Lung (tissue), 12 donors: Measurements from ENCODE around the gene BATF3. TPM values are rescaled to one million over a fixed set of nuclear protein-coding genes. Genes with fewer than 3 reads are reported as not detected.

Experiments
- ATAC-seq: fragments of 200-7000 bp; cut with Tn5 transposase; one replicate; pipeline ENCODE4 v1.9.1; 2020; ENCODE audit warnings: moderate number of reproducible peaks; ENCODE audit not compliant: insufficient read depth, low FRiP score
- DNase-seq, 3 donors: peaks; one replicate each; pipeline ENCODE4 v3.0.0-alpha.2; 2013 to 2017
- H3K27ac ChIP-seq, 2 donors: one replicate each; pipeline ENCODE4 v1.5.1; 2013; ENCODE audit warnings: mild to moderate bottlenecking in 2 of 2, moderate library complexity in 2 of 2, control low read depth in 1 of 2, inconsistent platforms in 1 of 2, low read depth in 1 of 2, low read length in 1 of 2
- H3K27me3 ChIP-seq, 3 donors: one replicate each; pipeline ENCODE4 v1.5.1; 2013; ENCODE audit warnings: low read length in 2 of 3; ENCODE audit not compliant: control insufficient read depth in 3 of 3, insufficient read depth in 3 of 3
- H3K36me3 ChIP-seq, 4 donors: one replicate each; pipeline ENCODE4 v1.5.1; 2013; ENCODE audit warnings: low read length in 4 of 4, mild to moderate bottlenecking in 1 of 4, moderate library complexity in 1 of 4; ENCODE audit not compliant: control insufficient read depth in 4 of 4, insufficient read depth in 4 of 4
- H3K4me1 ChIP-seq, 5 donors: one replicate each; pipeline ENCODE4 v1.5.1; 2013; ENCODE audit warnings: low read length in 5 of 5, mild to moderate bottlenecking in 2 of 5, moderate library complexity in 1 of 5; ENCODE audit not compliant: control insufficient read depth in 5 of 5, insufficient read depth in 5 of 5
- H3K4me3 ChIP-seq: one replicate; pipeline ENCODE4 v1.5.1; 2013; ENCODE audit warnings: mild to moderate bottlenecking, control low read depth, moderate library complexity
- H3K9ac ChIP-seq, 2 donors: one replicate each; pipeline ENCODE4 v1.5.1; 2013; ENCODE audit warnings: low read length in 2 of 2, control low read depth in 1 of 2; ENCODE audit not compliant: insufficient read depth in 1 of 2
- H3K9me3 ChIP-seq, 4 donors: one replicate each; pipeline ENCODE4 v1.5.1; 2013; ENCODE audit warnings: low read length in 3 of 4, mild to moderate bottlenecking in 1 of 4, moderate library complexity in 1 of 4; ENCODE audit not compliant: control insufficient read depth in 4 of 4, insufficient read depth in 3 of 4
- CTCF ChIP-seq: IDR thresholded peaks from 2 replicates; pipeline ENCODE4 v1.5.1; 2012; ENCODE audit warnings: mild to moderate bottlenecking; ENCODE audit errors: control extremely low read depth, extremely low read depth
- WGBS, 2 donors: extraction: QIAGEN DNeasy Blood & Tissue Kit; methylation state at CpG; one replicate each; pipeline ENCODE4 v1.1.7; 2013; 5-methylcytosine and 5-hydroxymethylcytosine counted together
- polyA plus RNA-seq, 2 donors: library from polyadenylated mRNA; stranded (reverse); fragments of 200-250 nt; gene quantifications; one replicate each; pipeline ENCODE4 v1.2.1, GENCODE V29; 2013
- total RNA-seq, 2 donors: library from RNA; depleted of rRNA in 1 of 2; stranded (reverse); fragments of >200 nt in 1 of 2; gene quantifications; one replicate each; pipeline ENCODE4 v1.2.1, GENCODE V29; 2014 to 2021
- donor health status: control.
- donor health status: control.
- donor health status: Bipolar disorder and iron deficiency.
- donor health status: healthy.
- donor health status: DM: yes; HTN: yes; CAD: no.

Gene BATF3
- total and polyA plus RNA-seq, 4 donors = 2.4 to 24.6 (median 10.1) TPM

- H3K4me1 ChIP-seq = peaks cover 0 to 16% (median 8%) of the 10 kb centered on the region in 5 donors
- no peaks in the 10 kb centered on the region for H3K9me3 ChIP-seq
- H3K9ac ChIP-seq = no peak overlapping the region
- 73 to 77% methylated on average over 3 of the region's 3 CpGs for WGBS, 2 donors
- DNase-seq (no peak), ATAC-seq (no peak)
- no peak overlapping the region for H3K27ac ChIP-seq
- H3K36me3 ChIP-seq = peaks cover 0 to 4% (median 0%) of the 10 kb centered on the region in 4 donors
- TF ChIP-seq CTCF = no peak
- no peaks in the 10 kb centered on the region for H3K27me3 ChIP-seq
- no peak overlapping the region for H3K4me3 ChIP-seq
Measured at GRCh38 chr1:212686069-212686468, 13.6 kb downstream of the BATF3 start.

GRCh38 chr1:212685429-212685828, 14.2 kb downstream of the BATF3 start:
- no peak overlapping the region for H3K27ac ChIP-seq
- 60 to 85% methylated on average over 2 of the region's 2 CpGs for WGBS, 2 donors
- H3K9ac ChIP-seq = no peak overlapping the region
- H3K4me3 ChIP-seq = no peak overlapping the region
- ATAC-seq (no peak), DNase-seq (no peak)
- H3K4me1 ChIP-seq = peaks cover 0 to 16% (median 5%) of the 10 kb centered on the region in 5 donors
- no peaks in the 10 kb centered on the region for H3K9me3 ChIP-seq
- no peak for TF ChIP-seq CTCF
- no peaks in the 10 kb centered on the region for H3K27me3 ChIP-seq
- peaks cover 0 to 4% (median 0%) of the 10 kb centered on the region in 4 donors for H3K36me3 ChIP-seq

- no peak overlapping the region for H3K9ac ChIP-seq
Measured at GRCh38 chr1:212684521-212685090, 15.0 kb downstream of the BATF3 start.

More at GRCh38 chr1:212684521-212685090, 15.0 kb downstream of the BATF3 start:
- Histone ChIP-seq H3K9me3 (no peaks in the 10 kb centered on the region), H3K36me3 (peaks cover 0 to 4% (median 0%) of the 10 kb centered on the region in 4 donors), H3K27ac (no peak overlapping the region), H3K4me3 (no peak overlapping the region), H3K4me1 (peaks cover 0 to 11% (median 4%) of the 10 kb centered on the region in 5 donors), H3K27me3 (no peaks in the 10 kb centered on the region)
- ATAC-seq = no peak
- no peak for DNase-seq
- WGBS, 2 donors = 92 to 96% methylated on average over 11 of the region's 11 CpGs
- TF ChIP-seq CTCF = no peak
